Activated B cell treated with CpG ODN at 0.5 μM for 24 hours (primary cell): ENCODE measurements around the gene HYPK. TPM values are rescaled to one million over a fixed set of nuclear protein-coding genes. Genes with fewer than 3 reads are reported as not detected.
A peak's percentile ranks its signal among the peaks of the same experiment; 100 is the strongest.

Experiments used
- ATAC-seq: fragments of 200-7000 bp; cut with Tn5 transposase; one replicate; pipeline ENCODE4 v1.10.0; 2021; ENCODE audit warnings: low read depth, mild to moderate bottlenecking, moderate library complexity
- CTCF ChIA-PET: fragments of 350-600 bp; sonication (Branson Sonifier 250); formaldehyde crosslinking; loops from one replicate; lab custom pipeline; 2021; ENCODE audit warnings: antibody characterized with exemption; lab: Charles Lee
- POLR2A ChIA-PET: fragments of 350-600 bp; sonication (Branson Sonifier 250); formaldehyde crosslinking; loops from one replicate; lab custom pipeline; 2021; ENCODE audit warnings: antibody characterized with exemption; lab: Charles Lee
- DNase-seq: peaks from one replicate; pipeline ENCODE4 v3.0.0; 2022
- H3K27ac Mint-ChIP-seq: one replicate; pipeline ENCODE4 v1.8.0; 2020; ENCODE audit warnings: mixed read lengths
- H3K27me3 Mint-ChIP-seq: one replicate; pipeline ENCODE4 v1.8.0; 2021; ENCODE audit warnings: mixed read lengths
- H3K36me3 Mint-ChIP-seq: one replicate; pipeline ENCODE4 v1.8.0; 2021; ENCODE audit warnings: low read depth, mixed read lengths
- H3K4me1 Mint-ChIP-seq: one replicate; pipeline ENCODE4 v1.8.0; 2021; ENCODE audit warnings: mixed read lengths
- H3K4me3 Mint-ChIP-seq: one replicate; pipeline ENCODE4 v1.8.0; 2020; ENCODE audit warnings: mild to moderate bottlenecking, mixed read lengths
- H3K9me3 Mint-ChIP-seq: one replicate; pipeline ENCODE4 v1.8.0; 2020; ENCODE audit warnings: mixed read lengths
- CTCF ChIP-seq: fragments of 200-600 bp; IDR thresholded peaks from one replicate; pipeline ENCODE4 v1.8.0; 2022; ENCODE audit warnings: antibody characterized with exemption, mild to moderate bottlenecking
- intact Hi-C: fragments of 100-400 bp; cut with micrococcal nuclease; formaldehyde crosslinking; loops from one replicate; pipeline ENCODE4 v1.15.1; 2024
- total RNA-seq: library from RNA; stranded (reverse); gene quantifications from 2 replicates; pipeline ENCODE4 v1.2.3, GENCODE V29; 2022

HYPK gene
- total RNA-seq, 1 donor from 2014 or later, result 19.2 TPM

GRCh38 chr15:43794269-43795037 is 5.9 kb upstream of the HYPK start:
- DNase-seq (no peak), ATAC-seq (no peak)
- ChIA-PET CTCF (interaction anchor here (1.2 to 1.5 kb wide), 2 partner anchors 17 to 24 kb away, joined by 3 to 5 read pairs; partner anchors contain the start of gene ELL3), POLR2A (interaction anchor here (2.1 to 18.0 kb wide), 3 partner anchors 15 to 30 kb away, joined by 14 to 509 read pairs (median 55); partner anchors contain the start of genes ELL3 and MFAP1)
- Mint-ChIP-seq H3K4me3 (peak overlapping the region; percentile 98), H3K27ac (no peak overlapping the region), H3K27me3 (no peaks in the 10 kb centered on the region), H3K36me3 (peaks cover 67% of the 10 kb centered on the region), H3K4me1 (peaks cover 79% of the 10 kb centered on the region), H3K9me3 (no peaks in the 10 kb centered on the region)
- intact Hi-C loops, result loop anchor here (5.0 kb wide), 1 partner anchor 47 kb away; the partner anchor contains the start of gene PDIA3
- TF ChIP-seq CTCF, result no peak

GRCh38 chr15:43795197-43795596 is 5.2 kb upstream of the HYPK start:
- DNase-seq, result no peak
- CTCF ChIA-PET, result interaction anchor here (1.2 to 1.5 kb wide), 2 partner anchors 18 to 25 kb away, joined by 3 to 5 read pairs; partner anchors contain the start of gene ELL3
- peak overlapping the region; percentile 41 for H3K27ac Mint-ChIP-seq
- H3K4me3 Mint-ChIP-seq, result no peak overlapping the region
- POLR2A ChIA-PET, result interaction anchor here (0.8 to 18.0 kb wide), 3 partner anchors 9 to 21 kb away, joined by 3 to 509 read pairs (median 55); partner anchors contain the start of gene ELL3
- no peak for TF ChIP-seq CTCF
- intact Hi-C loops, result no loop called here
- H3K27me3 Mint-ChIP-seq, result no peaks in the 10 kb centered on the region
- H3K9me3 Mint-ChIP-seq, result peaks cover under 1% of the 10 kb centered on the region
- peaks cover 79% of the 10 kb centered on the region for H3K4me1 Mint-ChIP-seq
- H3K36me3 Mint-ChIP-seq, result peaks cover 73% of the 10 kb centered on the region
- ATAC-seq, result no peak

GRCh38 chr15:43795997-43796396 is 4.4 kb upstream of the HYPK start:
- intact Hi-C loops, result no loop called here
- peaks cover 84% of the 10 kb centered on the region for H3K4me1 Mint-ChIP-seq
- ChIA-PET CTCF (interaction anchor here (0.7 to 1.5 kb wide), 2 partner anchors 14 to 19 kb away, joined by 3 to 5 read pairs; partner anchors contain the start of gene ELL3), POLR2A (interaction anchor here (0.7 to 18.0 kb wide), 3 partner anchors 13 to 638 kb away, joined by 5 to 509 read pairs (median 55); partner anchors contain the start of gene ELL3)
- ATAC-seq (no peak), DNase-seq (no peak)
- no peak overlapping the region for H3K4me3 Mint-ChIP-seq
- peaks cover 2% of the 10 kb centered on the region for H3K9me3 Mint-ChIP-seq
- no peaks in the 10 kb centered on the region for H3K27me3 Mint-ChIP-seq
- no peak overlapping the region for H3K27ac Mint-ChIP-seq
- H3K36me3 Mint-ChIP-seq, result peaks cover 80% of the 10 kb centered on the region
- TF ChIP-seq CTCF, result no peak

- no peak for TF ChIP-seq CTCF
- ATAC-seq (no peak), DNase-seq (no peak)
- Mint-ChIP-seq H3K9me3 (peaks cover 2% of the 10 kb centered on the region), H3K27me3 (no peaks in the 10 kb centered on the region), H3K4me3 (no peak overlapping the region), H3K27ac (peak overlapping the region; percentile 75), H3K36me3 (peaks cover 82% of the 10 kb centered on the region), H3K4me1 (peaks cover 84% of the 10 kb centered on the region)
- POLR2A ChIA-PET, result interaction anchor here (0.7 to 18.0 kb wide), 5 partner anchors 7 to 639 kb away, joined by 3 to 509 read pairs (median 5); partner anchors contain the start of gene ELL3
- CTCF ChIA-PET, result interaction anchor here (0.7 to 1.8 kb wide), 3 partner anchors 14 to 25 kb away, joined by 3 to 6 read pairs (median 3); partner anchors contain the start of gene ELL3
- intact Hi-C loops, result no loop called here
Observed at GRCh38 chr15:43796566-43796965, 3.8 kb upstream of the HYPK start.
